GM12891 (cell line): Measurements from ENCODE around the gene MED12L.

Experiments used
- DNase-seq: peaks from one replicate; pipeline ENCODE4 v3.0.0; 2011; ENCODE audit warnings: low spot score; ENCODE audit not compliant: insufficient read length
- FAIRE-seq: peaks from 2 replicates; lab custom pipeline; 2011; peaks lifted over from hg19 to GRCh38; lab: Jason Lieb, UNC
- PAX5 ChIP-seq: IDR thresholded peaks from 2 replicates; pipeline ENCODE4 v1.6.1; 2011; ENCODE audit warnings: low read length, moderate library complexity, mild to moderate bottlenecking; ENCODE audit not compliant: insufficient read depth, severe bottlenecking
- POLR2A ChIP-seq: IDR thresholded peaks from 2 replicates; pipeline ENCODE4 v1.6.1; 2011; ENCODE audit warnings: low read depth, low read length, control low read depth
- POLR2AphosphoS5 ChIP-seq: IDR thresholded peaks from 2 replicates; pipeline ENCODE4 v1.6.1; 2011; ENCODE audit warnings: low read depth, low read length, control low read depth
- POU2F2 ChIP-seq: IDR thresholded peaks from 2 replicates; pipeline ENCODE4 v1.6.1; 2011; ENCODE audit warnings: low read depth, mild to moderate bottlenecking, control low read depth, low read length, moderate library complexity
- SPI1 ChIP-seq: IDR thresholded peaks from 2 replicates; pipeline ENCODE4 v1.6.1; 2011; ENCODE audit warnings: low read depth, low read length, control low read depth
- TAF1 ChIP-seq: IDR thresholded peaks from 2 replicates; pipeline ENCODE4 v1.6.1; 2011; ENCODE audit warnings: low read depth, low read length, control low read depth

Gene MED12L

DNA sequence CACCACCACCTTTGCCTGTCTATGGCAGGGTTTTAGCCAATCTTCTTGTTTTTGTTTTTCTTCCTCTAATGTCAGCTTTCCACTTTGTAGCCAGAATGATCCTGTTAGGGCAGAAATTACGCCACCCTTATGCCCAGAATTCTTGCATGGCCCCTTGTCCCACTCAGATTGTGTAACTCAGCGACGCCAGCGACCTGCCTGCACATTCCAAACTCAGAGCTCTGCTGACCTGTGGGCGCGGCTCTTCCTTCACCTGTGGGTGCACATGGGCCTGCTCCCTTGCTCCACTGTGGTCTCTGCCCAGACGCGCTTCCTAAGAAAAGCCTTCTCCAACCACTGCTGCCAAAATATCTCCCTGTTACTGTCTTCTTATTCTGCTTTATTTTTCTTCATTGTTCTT is 45.0 kb downstream of the MED12L start:
- no peak for FAIRE-seq
- no peak for DNase-seq
- TF ChIP-seq POLR2A = no peak
- TF ChIP-seq PAX5 = no peak
- TF ChIP-seq POU2F2 = no peak
- no peak for TF ChIP-seq TAF1
- no peak for TF ChIP-seq POLR2AphosphoS5

DNA sequence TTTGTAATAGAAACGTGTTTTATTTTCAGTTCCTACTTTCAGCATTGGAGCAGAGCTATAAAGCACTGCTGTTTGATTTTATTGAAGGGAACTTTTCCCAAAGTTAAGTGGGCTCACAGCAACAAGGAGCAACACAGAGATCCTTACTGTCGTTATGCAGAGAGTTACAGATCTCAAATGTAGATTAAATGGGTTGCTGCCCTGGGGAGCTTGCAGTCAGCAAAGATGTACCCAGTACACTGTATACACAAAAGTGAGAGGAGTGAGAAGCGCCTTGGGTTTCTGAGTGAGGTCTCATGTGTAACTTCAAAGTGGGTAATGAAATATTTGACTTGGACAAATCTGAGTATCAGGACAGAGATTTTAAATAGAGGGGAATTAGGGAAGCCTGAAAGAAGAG is 47.7 kb downstream of the MED12L start:
- no peak for TF ChIP-seq TAF1
- no peak for TF ChIP-seq POU2F2
- no peak for TF ChIP-seq SPI1
- no peak for TF ChIP-seq POLR2AphosphoS5
- TF ChIP-seq POLR2A = no peak
- no peak for TF ChIP-seq PAX5
- DNase-seq (no peak), FAIRE-seq (no peak)

- TF ChIP-seq SPI1 (no peak), POLR2A (no peak), POLR2AphosphoS5 (no peak), POU2F2 (no peak), TAF1 (no peak), PAX5 (no peak)
- DNase-seq (no peak), FAIRE-seq (no peak)
These were observed 48.5 kb downstream of the MED12L start for GRCh38 chr3:151133917-151134450.

DNA sequence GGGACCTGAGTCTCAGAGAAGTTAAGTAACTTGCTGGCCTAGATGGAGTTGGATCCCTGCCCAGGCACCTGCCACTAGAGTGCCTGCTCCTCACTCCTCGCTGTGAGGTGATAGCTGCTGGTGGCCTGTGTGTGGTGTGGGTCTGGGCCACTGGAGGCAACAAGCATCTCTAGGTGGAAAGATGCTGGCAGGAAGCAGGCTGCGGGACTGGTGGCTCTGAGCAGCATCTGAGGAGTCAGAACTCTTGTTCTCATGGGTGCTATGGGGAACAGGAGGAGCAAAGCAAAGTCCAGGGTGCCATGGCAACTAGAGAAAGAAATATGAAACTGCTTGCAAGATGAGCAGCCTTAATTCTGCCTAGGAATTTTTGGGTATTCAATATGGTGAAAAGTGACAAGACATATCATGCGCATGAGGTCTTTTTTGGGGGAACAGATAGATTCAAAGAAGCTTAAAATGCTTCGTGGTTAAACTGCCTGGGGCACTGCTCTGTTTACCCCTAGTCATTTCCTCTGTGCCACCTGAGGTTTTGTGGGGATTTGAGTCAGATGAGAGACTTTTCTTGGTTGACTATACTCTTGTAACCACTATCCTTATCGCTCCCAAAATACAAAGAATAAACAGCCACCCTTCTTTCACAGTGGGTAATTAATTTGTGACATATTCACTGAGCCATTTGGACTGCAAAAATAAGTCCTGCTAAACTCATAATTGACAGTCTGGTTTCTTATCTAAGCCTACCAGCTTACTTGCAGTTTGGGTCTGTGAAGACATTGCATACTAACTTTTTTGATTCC is 50.3 kb downstream of the MED12L start:
- DNase-seq = no peak
- TF ChIP-seq SPI1 (no peak), POU2F2 (no peak), POLR2A (no peak), PAX5 (no peak), TAF1 (no peak), POLR2AphosphoS5 (no peak)
- no peak for FAIRE-seq

DNA sequence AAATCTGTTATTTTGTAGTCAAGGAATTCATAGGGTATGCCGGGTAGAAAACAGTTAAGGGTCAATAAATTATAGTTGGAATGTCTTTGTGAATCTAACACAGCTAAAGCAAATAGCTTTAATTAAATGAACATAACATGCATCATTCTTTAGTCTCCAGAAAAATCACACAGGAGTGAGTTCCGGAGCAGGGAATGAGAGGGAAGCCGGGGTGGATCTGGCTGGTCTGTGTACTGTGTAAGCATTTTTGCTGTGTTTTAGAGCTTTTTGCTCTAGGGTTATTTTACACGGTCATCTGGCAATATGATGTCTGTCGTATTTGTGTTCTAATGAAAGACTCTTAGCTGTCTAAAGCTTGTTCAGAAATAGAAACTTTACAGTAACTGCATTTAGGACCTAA is 57.5 kb downstream of the MED12L start:
- TF ChIP-seq TAF1 = no peak
- TF ChIP-seq POU2F2 = no peak
- no peak for TF ChIP-seq PAX5
- DNase-seq (no peak), FAIRE-seq (no peak)

GRCh38 chr3:151144016-151144415 is 58.6 kb downstream of the MED12L start:
- TF ChIP-seq PAX5 = no peak
- TF ChIP-seq POLR2A = no peak
- TF ChIP-seq POU2F2 = no peak
- TF ChIP-seq POLR2AphosphoS5 = no peak
- TF ChIP-seq TAF1 = no peak
- TF ChIP-seq SPI1 = no peak
- no peak for FAIRE-seq
- DNase-seq = no peak

- TF ChIP-seq POLR2AphosphoS5 (no peak), POU2F2 (no peak), POLR2A (no peak), PAX5 (no peak), TAF1 (no peak), SPI1 (no peak)
- FAIRE-seq = no peak
- no peak for DNase-seq
These were observed 59.3 kb downstream of the MED12L start for GRCh38 chr3:151144760-151145159.

- FAIRE-seq = no peak
- DNase-seq = no peak
- TF ChIP-seq POLR2A (no peak), TAF1 (no peak), POLR2AphosphoS5 (no peak), SPI1 (no peak), PAX5 (no peak)
These were observed 60.2 kb downstream of the MED12L start for GRCh38 chr3:151145713-151146070.

DNA sequence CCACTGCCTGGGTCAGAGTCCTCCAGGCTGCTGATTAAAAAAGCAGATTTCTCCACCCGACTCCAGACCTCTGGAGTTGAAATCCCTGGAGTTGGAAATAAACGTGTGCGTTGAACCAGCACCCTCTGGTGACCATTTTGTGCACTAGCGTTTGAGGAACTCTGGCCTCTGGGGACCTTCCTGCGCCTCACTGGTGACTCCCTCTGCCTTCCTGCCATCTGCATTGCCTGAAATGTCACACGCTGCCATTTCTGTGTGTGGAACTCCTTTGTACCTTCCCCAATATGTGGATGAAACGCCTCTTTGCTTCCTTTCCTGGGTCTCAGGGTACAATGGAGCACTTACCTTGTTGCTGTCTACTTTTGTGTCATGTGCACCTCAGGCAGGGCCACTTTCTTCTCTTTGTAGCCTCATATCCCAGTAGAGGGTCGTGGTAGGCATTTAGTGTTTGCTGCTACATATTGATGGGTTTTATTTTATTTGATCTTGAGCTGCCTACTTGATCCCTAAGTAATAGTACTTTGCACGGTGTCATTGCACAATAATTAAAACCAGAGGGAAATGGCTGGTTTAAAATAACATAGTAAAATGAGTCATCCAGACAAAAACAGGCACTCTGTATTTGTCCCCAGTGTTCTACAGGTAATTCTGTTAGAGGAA is 60.7 kb downstream of the MED12L start:
- TF ChIP-seq TAF1 = no peak
- TF ChIP-seq POLR2A = no peak
- TF ChIP-seq SPI1 = peak; percentile 53
- no peak for TF ChIP-seq POU2F2
- DNase-seq (peak; percentile 15), FAIRE-seq (peak; percentile 92)

GRCh38 chr3:151146731-151147091 is 61.2 kb downstream of the MED12L start:
- TF ChIP-seq PAX5 = no peak
- TF ChIP-seq SPI1 = no peak
- TF ChIP-seq POLR2A = no peak
- TF ChIP-seq TAF1 = no peak
- TF ChIP-seq POU2F2 = no peak
- TF ChIP-seq POLR2AphosphoS5 = no peak
- FAIRE-seq = no peak
- no peak for DNase-seq

GRCh38 chr3:151147299-151147698 is 61.8 kb downstream of the MED12L start:
- FAIRE-seq = no peak
- no peak for DNase-seq
- TF ChIP-seq POLR2A (no peak), POLR2AphosphoS5 (no peak), POU2F2 (no peak), SPI1 (no peak), TAF1 (no peak), PAX5 (no peak)
